HFF-Myc (cell line): ENCODE measurements around the gene ERG.

ENCODE experiments used
- DNase-seq: peaks from one replicate; pipeline ENCODE4 v3.0.0-alpha.2; 2011; ENCODE audit warnings: low read depth; ENCODE audit errors: extremely low read depth
- H3K4me3 ChIP-seq: replicated peaks from 2 replicates; pipeline ENCODE4 v1.5.1; 2011; ENCODE audit warnings: low read depth, mild to moderate bottlenecking, control low read depth, low read length
- CTCF ChIP-seq: IDR thresholded peaks from 2 replicates; pipeline ENCODE4 v1.5.1; 2012; ENCODE audit warnings: mild to moderate bottlenecking, low read depth, low read length, control low read depth; ENCODE audit errors: missing control alignments

Gene ERG

DNA sequence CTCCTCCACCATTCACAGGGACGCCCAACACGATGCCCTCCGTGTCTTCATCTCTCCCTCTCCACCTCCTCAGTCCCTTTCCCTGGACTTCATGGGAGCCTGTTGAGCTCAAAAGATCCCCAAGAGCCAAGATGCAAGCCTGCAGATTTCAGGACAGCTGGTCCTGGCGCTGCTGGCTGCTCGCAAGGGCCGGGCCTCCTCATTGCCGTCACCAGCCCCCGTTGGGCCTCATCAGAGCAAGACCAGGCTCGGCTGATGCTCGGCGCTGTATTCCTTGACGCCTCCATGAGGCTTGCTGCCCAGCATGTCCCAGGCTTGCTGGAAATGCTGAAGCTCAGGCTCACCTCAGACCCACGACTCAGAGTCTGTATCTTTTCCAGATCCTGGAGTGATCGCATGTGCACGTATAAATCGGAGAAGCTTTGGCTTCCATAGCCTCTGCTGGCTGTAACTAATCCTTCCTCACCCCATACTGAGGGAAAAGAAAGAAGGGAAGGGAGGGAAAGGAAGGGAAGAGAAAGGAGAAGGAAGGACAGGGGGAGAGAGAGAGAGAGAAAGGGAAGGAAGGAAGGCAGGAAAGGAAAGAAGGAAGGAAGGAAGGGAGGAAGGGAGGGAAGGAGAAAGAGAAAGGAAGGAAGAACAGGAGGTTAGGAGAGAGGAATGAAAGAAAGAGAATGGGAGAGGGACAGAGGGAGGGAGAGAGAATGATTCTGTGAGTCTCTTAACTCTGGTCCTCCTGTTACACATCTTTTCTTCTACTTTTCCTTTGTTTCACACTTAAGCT lies 146.9 kb downstream of the ERG start:
- no peak for TF ChIP-seq CTCF
- DNase-seq: no peak
- no peak overlapping the region for H3K4me3 ChIP-seq

DNA sequence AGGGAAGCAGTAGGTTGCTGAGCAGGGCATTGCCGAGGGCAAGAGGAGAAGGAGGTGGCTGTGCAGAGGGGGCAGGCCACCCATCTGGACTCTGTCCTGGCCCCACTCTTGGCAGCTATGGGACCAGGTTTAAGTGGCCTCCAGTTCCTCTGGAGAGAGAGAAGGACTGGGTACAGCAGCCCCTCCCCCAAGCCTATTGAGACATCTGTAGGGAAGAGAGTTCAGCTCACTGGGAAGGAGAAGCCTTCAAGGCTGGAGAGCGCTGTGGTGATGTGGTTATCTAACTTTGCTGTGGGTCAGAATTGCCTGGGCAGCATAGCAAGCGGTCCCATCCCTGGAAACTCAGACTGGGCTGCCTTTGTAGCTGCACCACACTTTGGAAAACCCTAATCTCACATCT lies 147.6 kb downstream of the ERG start:
- H3K4me3 ChIP-seq: no peak overlapping the region
- no peak for TF ChIP-seq CTCF
- DNase-seq: no peak

DNA sequence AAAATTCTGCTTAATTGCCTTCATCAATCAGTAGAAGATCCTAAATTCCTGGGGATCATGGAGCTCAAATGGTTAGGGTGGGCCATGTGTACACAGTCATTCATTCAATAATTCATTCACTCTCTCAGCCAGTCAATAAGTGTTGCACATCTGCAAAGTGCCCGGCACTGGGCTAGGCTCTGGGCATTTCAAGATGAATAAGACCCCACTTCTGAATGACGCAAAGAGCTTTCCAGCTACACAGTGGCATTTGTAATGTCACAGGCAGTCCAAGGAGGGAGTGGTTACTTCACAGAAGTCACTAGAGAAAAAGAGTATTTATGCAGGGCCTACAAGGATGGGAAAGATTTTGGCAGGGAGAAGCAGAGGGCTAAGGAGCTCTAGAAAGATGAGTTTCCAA lies 148.3 kb downstream of the ERG start:
- DNase-seq: no peak
- no peak overlapping the region for H3K4me3 ChIP-seq
- TF ChIP-seq CTCF: no peak

- no peak for TF ChIP-seq CTCF
- DNase-seq: no peak
- H3K4me3 ChIP-seq: no peak overlapping the region
Observed at GRCh38 chr21:38349111-38349746, 149.0 kb downstream of the ERG start.

DNA sequence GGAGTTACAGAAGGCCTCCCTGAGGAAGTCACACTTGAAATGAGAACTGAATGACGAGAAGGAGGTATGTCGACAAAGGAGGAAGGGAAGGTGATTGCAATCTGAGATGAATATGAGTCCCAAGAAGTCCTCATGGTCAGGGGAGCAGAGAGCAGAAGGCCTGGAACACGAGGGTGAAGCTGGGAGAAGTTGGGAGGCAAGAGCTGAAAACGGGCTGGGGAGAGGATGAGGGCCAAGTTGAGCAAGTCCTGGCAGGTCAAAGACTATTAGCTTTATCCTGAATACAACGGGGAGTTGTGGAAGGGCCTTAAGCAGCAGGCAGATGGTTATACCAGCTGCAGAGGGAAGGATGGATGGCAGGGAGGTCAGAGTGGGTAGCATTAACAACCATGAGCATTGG lies 152.0 kb downstream of the ERG start:
- no peak for DNase-seq
- H3K4me3 ChIP-seq: no peak overlapping the region
- no peak for TF ChIP-seq CTCF

GRCh38 chr21:38343691-38344090 lies 154.6 kb downstream of the ERG start:
- TF ChIP-seq CTCF: no peak
- H3K4me3 ChIP-seq: no peak overlapping the region
- no peak for DNase-seq
